Uterus (tissue), 4 donors: ENCODE measurements around the gene ADAMTS2. TPM values are rescaled to one million over a fixed set of nuclear protein-coding genes. Genes with fewer than 3 reads are reported as not detected.

ENCODE experiments used
- DNase-seq, 2 donors: peaks; one replicate each; pipeline ENCODE4 v3.0.0-alpha.2; 2019 to 2020
- H3K27ac ChIP-seq, 2 donors: fragments of 200-600 bp; sonication (generic); 1 replicate in 1 of 2; 2 replicates in 1 of 2; pipeline ENCODE4 v1.5.1; 2016 to 2018
- H3K27me3 ChIP-seq, 2 donors: fragments of 200-600 bp; sonication (generic); one replicate each; pipeline ENCODE4 v1.5.1; 2018 to 2019; ENCODE audit warnings: control low read depth in 1 of 2
- H3K36me3 ChIP-seq, 2 donors: fragments of 200-600 bp; sonication (generic); one replicate each; pipeline ENCODE4 v1.5.1; 2019; ENCODE audit warnings: control low read depth in 1 of 2
- H3K4me1 ChIP-seq, 2 donors: fragments of 200-600 bp; sonication (generic); one replicate each; pipeline ENCODE4 v1.5.1; 2018 to 2019; ENCODE audit warnings: control low read depth in 1 of 2
- H3K4me3 ChIP-seq, 2 donors: fragments of 200-600 bp; sonication (generic); 1 replicate in 1 of 2; 2 replicates in 1 of 2; pipeline ENCODE4 v1.5.1; 2018 to 2019; ENCODE audit warnings: mild to moderate bottlenecking in 1 of 2
- H3K9me3 ChIP-seq, 2 donors: fragments of 200-600 bp; sonication (generic); one replicate each; pipeline ENCODE4 v1.5.1; 2019; ENCODE audit warnings: control low read depth in 1 of 2
- POLR2A ChIP-seq, 2 donors: fragments of 450-650 bp; IDR thresholded peaks; one replicate each; pipeline ENCODE4 v1.6.1; 2016; ENCODE audit warnings: antibody characterized with exemption in 2 of 2, mild to moderate bottlenecking in 1 of 2, moderate library complexity in 1 of 2
- intact Hi-C: fragments of 100-400 bp; cut with DNase I; formaldehyde crosslinking; loops from one replicate; pipeline ENCODE4 v1.15.1; 2023; ENCODE audit warnings: low total_unique reads
- total RNA-seq, 4 donors: library from RNA; depleted of rRNA in 3 of 4; stranded (reverse); fragments of >200 nt in 3 of 4; gene quantifications; one replicate each; pipeline versions ENCODE4 v1.1.0 to v1.2.4, GENCODE V29; 2014 to 2023
- TF ChIP-seq, protein P1 (sequence below), 4 experiments: fragments of 200-600 bp in 2 of 4; fragments of 450-650 bp in 2 of 4; sonication (generic) in 2 of 4; IDR thresholded peaks; one replicate each; pipeline ENCODE4 v1.5.1; 2016 to 2019; ENCODE audit warnings: antibody characterized with exemption in 4 of 4, mild to moderate bottlenecking in 2 of 4, moderate library complexity in 1 of 4
- donor health status: DM: yes; HTN: yes; CAD: no.

Gene ADAMTS2
- total RNA-seq, 4 donors from 2014 or later = 4.1 to 97.1 (median 40.3) TPM

DNA sequence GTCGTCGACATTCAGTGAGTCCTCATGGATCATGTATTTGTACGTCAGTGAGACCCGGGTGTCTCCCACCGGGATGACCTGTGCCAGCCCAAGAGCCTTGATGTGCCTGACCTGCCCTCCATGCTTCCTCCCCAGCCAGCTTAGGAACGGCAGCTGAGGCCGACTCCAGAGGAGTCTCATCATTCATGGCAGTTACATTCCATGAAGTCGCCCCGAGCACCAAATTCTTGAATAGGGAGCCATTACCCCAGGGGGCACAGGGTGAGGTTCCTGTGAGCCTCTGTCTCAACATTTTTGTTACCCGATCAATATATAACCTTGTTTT is 217.3 kb downstream of the ADAMTS2 start:
- no peak overlapping the region for H3K27ac ChIP-seq
- H3K9me3 ChIP-seq = no peaks in the 10 kb centered on the region
- no peaks in the 10 kb centered on the region for H3K36me3 ChIP-seq
- no peaks in the 10 kb centered on the region for H3K4me1 ChIP-seq
- no peak for DNase-seq
- no peaks in the 10 kb centered on the region for H3K27me3 ChIP-seq
- intact Hi-C loops = no loop called here
- TF ChIP-seq, protein P1, sequence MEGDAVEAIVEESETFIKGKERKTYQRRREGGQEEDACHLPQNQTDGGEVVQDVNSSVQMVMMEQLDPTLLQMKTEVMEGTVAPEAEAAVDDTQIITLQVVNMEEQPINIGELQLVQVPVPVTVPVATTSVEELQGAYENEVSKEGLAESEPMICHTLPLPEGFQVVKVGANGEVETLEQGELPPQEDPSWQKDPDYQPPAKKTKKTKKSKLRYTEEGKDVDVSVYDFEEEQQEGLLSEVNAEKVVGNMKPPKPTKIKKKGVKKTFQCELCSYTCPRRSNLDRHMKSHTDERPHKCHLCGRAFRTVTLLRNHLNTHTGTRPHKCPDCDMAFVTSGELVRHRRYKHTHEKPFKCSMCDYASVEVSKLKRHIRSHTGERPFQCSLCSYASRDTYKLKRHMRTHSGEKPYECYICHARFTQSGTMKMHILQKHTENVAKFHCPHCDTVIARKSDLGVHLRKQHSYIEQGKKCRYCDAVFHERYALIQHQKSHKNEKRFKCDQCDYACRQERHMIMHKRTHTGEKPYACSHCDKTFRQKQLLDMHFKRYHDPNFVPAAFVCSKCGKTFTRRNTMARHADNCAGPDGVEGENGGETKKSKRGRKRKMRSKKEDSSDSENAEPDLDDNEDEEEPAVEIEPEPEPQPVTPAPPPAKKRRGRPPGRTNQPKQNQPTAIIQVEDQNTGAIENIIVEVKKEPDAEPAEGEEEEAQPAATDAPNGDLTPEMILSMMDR (IDR thresholded peaks at IDR 0.05) = no peak
- no peak for TF ChIP-seq POLR2A (IDR thresholded peaks at IDR 0.05)
- H3K4me3 ChIP-seq = no peak overlapping the region

DNA sequence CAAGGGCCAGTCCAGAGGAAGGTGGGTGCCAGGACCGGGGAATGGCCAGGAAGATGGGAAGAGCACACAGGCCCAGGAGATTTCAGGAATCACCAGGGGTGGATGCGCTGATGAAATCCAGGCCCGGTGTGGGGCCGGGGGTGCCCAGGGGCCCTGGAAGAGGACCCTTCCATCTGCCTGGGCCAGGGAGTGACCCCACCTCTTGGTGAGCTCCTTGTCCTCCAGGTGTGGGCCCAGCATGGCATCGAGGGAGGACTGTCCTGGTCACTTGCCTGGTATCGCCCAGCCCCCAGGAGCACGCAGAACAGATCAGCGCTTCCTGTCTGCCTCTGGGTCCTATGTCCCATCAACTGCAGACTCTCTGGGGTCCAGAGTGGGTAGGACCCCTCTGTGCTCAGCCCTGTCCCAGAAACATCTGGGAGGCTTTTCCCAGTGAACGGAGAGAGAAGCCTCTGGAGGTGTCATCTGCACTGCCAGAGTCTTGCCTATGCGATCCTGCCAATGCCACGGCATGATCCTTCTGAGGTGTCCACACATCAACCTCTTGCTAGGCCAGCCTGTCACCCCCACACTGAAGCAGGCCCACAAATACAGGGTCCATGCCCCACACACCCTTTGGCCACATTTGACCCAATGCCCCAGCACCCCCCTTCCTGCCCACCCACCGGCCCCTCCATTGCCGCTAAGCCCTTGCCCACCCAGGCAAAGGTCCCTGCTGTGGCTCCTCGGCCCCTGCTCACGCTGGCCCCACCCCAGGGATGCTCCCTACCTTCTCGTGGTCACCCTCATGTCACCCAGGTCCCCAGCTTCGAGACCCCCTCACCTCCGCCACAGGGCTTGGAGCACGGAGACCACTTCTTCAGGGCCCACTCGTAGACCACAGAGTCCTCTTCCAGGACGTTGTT is 217.9 kb downstream of the ADAMTS2 start:
- H3K4me3 ChIP-seq = no peak overlapping the region
- no peaks in the 10 kb centered on the region for H3K9me3 ChIP-seq
- TF ChIP-seq, protein P1 (IDR thresholded peaks at IDR 0.05) = no peak
- no peak for TF ChIP-seq POLR2A (IDR thresholded peaks at IDR 0.05)
- DNase-seq = no peak
- intact Hi-C loops = no loop called here
- no peaks in the 10 kb centered on the region for H3K4me1 ChIP-seq
- H3K27ac ChIP-seq = no peak overlapping the region
- no peaks in the 10 kb centered on the region for H3K36me3 ChIP-seq
- H3K27me3 ChIP-seq = no peaks in the 10 kb centered on the region

DNA sequence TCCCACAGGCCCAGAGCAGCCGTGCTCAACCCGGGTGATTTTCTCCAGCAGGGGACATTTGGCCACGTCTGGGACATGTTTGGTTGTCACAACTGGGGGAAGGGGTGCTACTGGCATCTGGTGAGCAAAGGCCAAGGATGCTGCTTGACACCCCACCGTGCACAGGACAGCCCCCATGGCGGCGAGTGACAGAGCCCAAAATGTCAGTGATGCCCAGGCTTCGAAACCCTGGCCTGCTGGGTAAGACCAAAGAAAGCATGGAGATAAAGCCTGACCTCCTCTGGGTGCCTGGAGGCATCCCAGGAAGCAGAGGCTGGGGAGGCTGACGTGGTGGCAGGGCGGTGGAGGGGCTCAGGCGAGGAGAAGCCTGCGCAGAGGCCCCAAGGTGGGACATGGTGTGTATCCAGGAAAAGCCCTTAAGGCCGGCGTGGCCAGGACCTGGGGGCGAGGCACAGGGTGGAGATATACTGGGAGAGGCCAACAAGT is 218.7 kb downstream of the ADAMTS2 start:
- no peaks in the 10 kb centered on the region for H3K9me3 ChIP-seq
- H3K27ac ChIP-seq = no peak overlapping the region
- DNase-seq = no peak
- no peaks in the 10 kb centered on the region for H3K36me3 ChIP-seq
- intact Hi-C loops = no loop called here
- H3K27me3 ChIP-seq = no peaks in the 10 kb centered on the region
- TF ChIP-seq POLR2A (IDR thresholded peaks at IDR 0.05) = no peak
- TF ChIP-seq, protein P1 (IDR thresholded peaks at IDR 0.05) = no peak
- H3K4me3 ChIP-seq = no peak overlapping the region
- H3K4me1 ChIP-seq = no peaks in the 10 kb centered on the region

DNA sequence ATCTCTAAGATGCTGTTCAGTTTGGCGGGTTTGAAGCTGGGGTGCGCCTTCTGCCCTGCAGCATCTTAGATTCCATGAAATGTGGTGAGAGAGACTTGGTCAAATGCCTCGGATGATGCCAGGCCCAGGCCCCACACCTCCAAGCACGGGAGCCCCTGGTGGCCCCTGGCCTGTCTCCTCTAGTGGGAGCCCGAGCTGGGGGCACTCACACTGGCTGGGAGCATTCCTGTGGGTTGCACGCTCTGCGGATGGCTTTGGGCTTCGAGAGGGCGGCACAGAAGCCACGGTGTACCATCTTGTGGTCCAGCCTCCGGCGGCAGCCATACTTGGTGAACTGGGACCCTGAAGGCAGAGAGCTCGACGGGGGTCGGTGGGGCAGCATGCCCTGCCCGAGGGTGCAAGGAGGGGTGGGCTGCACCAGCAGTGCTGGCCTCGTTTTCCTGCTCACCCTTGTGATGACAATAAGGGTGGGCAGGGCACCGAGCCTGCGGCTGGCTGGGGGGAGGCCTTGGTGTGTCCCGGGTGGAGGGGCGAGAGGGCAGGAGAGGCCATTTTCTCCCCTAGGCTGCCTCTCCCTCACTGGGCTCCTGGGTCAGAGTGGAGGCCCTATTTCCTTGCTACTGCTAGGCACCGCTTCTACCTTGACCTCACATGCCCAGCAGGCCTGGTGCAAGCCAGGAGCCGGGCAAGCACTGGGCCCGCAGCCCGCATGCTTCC is 219.3 kb downstream of the ADAMTS2 start:
- Histone ChIP-seq H3K9me3 (no peaks in the 10 kb centered on the region), H3K4me3 (no peak overlapping the region), H3K4me1 (no peaks in the 10 kb centered on the region), H3K27me3 (no peaks in the 10 kb centered on the region), H3K27ac (no peak overlapping the region), H3K36me3 (no peaks in the 10 kb centered on the region)
- intact Hi-C loops = no loop called here
- DNase-seq = peak in 1 of 2 donors; percentile 1
- TF ChIP-seq, protein P1 (IDR thresholded peaks at IDR 0.05) = no peak
- TF ChIP-seq POLR2A (IDR thresholded peaks at IDR 0.05) = no peak
